H4 (cell line): Measurements from ENCODE around the gene ABCA3. TPM values are rescaled to one million over a fixed set of nuclear protein-coding genes. Genes with fewer than 3 reads are reported as not detected.
A peak's percentile ranks its signal among the peaks of the same experiment; 100 is the strongest.
"Not testable (repeated sequence)": the region's sequence is repeated elsewhere in the genome, so short reads cannot be mapped to it uniquely, and the experiment has no call there.

Source experiments
- DNase-seq: peaks from one replicate; pipeline ENCODE4 v3.0.0-alpha.2; 2015; ENCODE audit warnings: low spot score
- total RNA-seq: library from RNA; depleted of rRNA; stranded (reverse); fragments of >200 nt; shearing (Covaris generic); gene quantifications from 2 replicates; pipeline ENCODE4 v1.2.3, GENCODE V29; 2014

The ABCA3 gene
- total RNA-seq, 1 experiment from 2014 or later = 0.25 TPM

GRCh38 chr16:2257726-2258125 is 82.8 kb downstream of the ABCA3 start:
- DNase-seq = no peak

GRCh38 chr16:2256531-2257140 is 83.9 kb downstream of the ABCA3 start:
- no peak for DNase-seq

- no peak for DNase-seq
Observed at GRCh38 chr16:2253293-2253692, 87.2 kb downstream of the ABCA3 start.

- DNase-seq = no peak
Observed at GRCh38 chr16:2252806-2253148, 87.8 kb downstream of the ABCA3 start.

- DNase-seq = peak; percentile 88
Observed at GRCh38 chr16:2251296-2252111, 89.0 kb downstream of the ABCA3 start, which contains the start of gene ECI1. TSS of gene ECI1 (minus strand) at chr16:2251587. CDS start at chr16:2251566, 21 bp downstream.

- DNase-seq = no peak
Observed at GRCh38 chr16:2250652-2251295, 89.8 kb downstream of the ABCA3 start.

GRCh38 chr16:2246301-2246885 is 94.1 kb downstream of the ABCA3 start:
- no peak for DNase-seq

- no peak for DNase-seq
Observed at GRCh38 chr16:2244926-2245795, 95.4 kb downstream of the ABCA3 start.

- no peak for DNase-seq
Observed at GRCh38 chr16:2244301-2244700, 96.2 kb downstream of the ABCA3 start.

GRCh38 chr16:2243781-2244180 is 96.7 kb downstream of the ABCA3 start:
- no peak for DNase-seq

GRCh38 chr16:2243031-2243528 is 97.4 kb downstream of the ABCA3 start:
- no peak for DNase-seq

GRCh38 chr16:2242598-2242997 is 97.9 kb downstream of the ABCA3 start:
- no peak for DNase-seq

- not testable (repeated sequence) for DNase-seq
Observed at GRCh38 chr16:2240331-2240730, 100.2 kb downstream of the ABCA3 start.

- DNase-seq = no peak
Observed at GRCh38 chr16:2238838-2239675, 101.5 kb downstream of the ABCA3 start.

GRCh38 chr16:2238150-2238837 is 102.2 kb downstream of the ABCA3 start:
- no peak for DNase-seq

GRCh38 chr16:2237493-2238149 is 102.9 kb downstream of the ABCA3 start:
- no peak for DNase-seq

- no peak for DNase-seq
Observed at GRCh38 chr16:2237102-2237482, 103.4 kb downstream of the ABCA3 start.

GRCh38 chr16:2236337-2237101 is 104.0 kb downstream of the ABCA3 start, which contains the start of gene DNASE1L2:
TSS of gene DNASE1L2 (plus strand) at chr16:2236444. CDS start at chr16:2236817, 373 bp downstream.
- no peak for DNase-seq
